ENCODE results near the gene ZNF24. TPM values are rescaled to one million over a fixed set of nuclear protein-coding genes. Genes with fewer than 3 reads are reported as not detected.

The ZNF24 gene
- total RNA-seq, 1 donor from 2014 or later: 55.3 TPM

DNA sequence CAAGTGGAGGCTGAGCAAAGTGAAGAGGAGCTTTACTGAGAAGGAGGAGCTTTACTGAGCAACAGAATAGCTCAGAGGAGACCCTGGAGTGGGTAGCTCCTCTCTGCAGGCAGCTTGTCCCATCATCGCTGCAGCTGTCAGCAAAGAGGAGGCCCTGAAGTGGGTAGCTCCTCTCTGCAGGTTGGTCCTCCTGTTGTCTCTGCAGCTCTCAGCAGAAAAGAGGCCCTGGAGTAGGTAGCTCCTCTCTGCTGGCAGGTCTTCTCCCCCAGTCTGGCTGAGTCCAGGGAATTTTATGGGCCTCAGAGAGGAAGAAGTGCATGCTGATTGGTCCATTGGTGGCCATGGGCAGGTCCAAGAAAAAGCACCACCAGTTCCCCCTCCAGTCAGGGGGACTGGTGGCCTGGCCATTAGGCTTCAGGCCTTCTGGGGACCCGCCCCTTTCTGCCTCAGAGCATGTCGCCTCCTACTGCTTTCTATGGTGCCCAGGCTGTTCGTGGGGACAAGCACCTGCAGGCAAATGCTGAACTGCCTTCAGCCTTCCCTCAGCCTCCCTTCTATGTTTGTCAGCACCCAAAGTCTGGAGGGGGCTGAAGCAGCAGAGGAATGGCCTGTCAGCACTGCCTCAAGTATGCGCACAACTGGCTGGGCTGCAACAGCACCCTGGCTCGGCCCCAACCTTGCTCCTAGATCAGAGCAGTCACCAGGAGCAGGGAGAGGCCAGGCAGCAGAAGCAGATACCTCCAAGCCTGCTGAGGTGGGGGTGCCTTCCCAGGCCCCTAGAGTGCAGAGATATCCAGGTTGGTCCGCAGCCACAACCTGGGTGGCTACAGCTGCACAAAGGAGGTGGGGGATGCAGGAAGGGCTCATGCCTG, 60.1 kb downstream of the ZNF24 start:
- Mint-ChIP-seq H3K4me3 (no peak overlapping the region), H3K27ac (no peak overlapping the region), H3K36me3 (peaks cover 51% of the 10 kb centered on the region), H3K27me3 (ENCODE audit: low read depth) (no peaks in the 10 kb centered on the region), H3K9me3 (peaks cover 61% of the 10 kb centered on the region), H3K4me1 (peaks cover under 1% of the 10 kb centered on the region)
- no peak for DNase-seq (ENCODE audit: low spot score in 2 of 2, unreplicated experiment in 2 of 2)
- TF ChIP-seq CTCF (IDR thresholded peaks at IDR 0.05; ENCODE audit: unreplicated experiment): no peak

GRCh38 chr18:35282353-35282752, 61.9 kb downstream of the ZNF24 start:
- Mint-ChIP-seq H3K4me3 (no peak overlapping the region), H3K4me1 (no peaks in the 10 kb centered on the region), H3K36me3 (peaks cover 53% of the 10 kb centered on the region), H3K9me3 (peaks cover 63% of the 10 kb centered on the region), H3K27me3 (ENCODE audit: low read depth) (no peaks in the 10 kb centered on the region), H3K27ac (no peak overlapping the region)
- no peak for TF ChIP-seq CTCF (IDR thresholded peaks at IDR 0.05; ENCODE audit: unreplicated experiment)
- no peak for DNase-seq (ENCODE audit: low spot score in 2 of 2, unreplicated experiment in 2 of 2)

Other genes starting within 250 kb of the ZNF24 start
- 40.8 to 44.2 TPM (median 43.3 TPM) in 3 replicates for gene ZNF397, start 103.4 kb downstream of the ZNF24 start, total RNA-seq
- 23.8 to 29.3 TPM (median 27.1 TPM) in 3 replicates for gene ZSCAN30, start 54.2 kb downstream of the ZNF24 start, total RNA-seq
- 1.2 to 1.8 TPM (median 1.6 TPM) in 3 replicates for gene ZNF396, start 32.9 kb upstream of the ZNF24 start, total RNA-seq
- gene INO80C, start 153.5 kb upstream of the ZNF24 start, total RNA-seq: 29.2 to 33.2 TPM (median 30.0 TPM) in 3 replicates
- 80.7 to 95.5 TPM (median 85.0 TPM) in 3 replicates for gene GALNT1, start 237.3 kb upstream of the ZNF24 start, total RNA-seq